ENCODE measurements around the gene ST3GAL3. TPM values are rescaled to one million over a fixed set of nuclear protein-coding genes. Genes with fewer than 3 reads are reported as not detected.

Gene ST3GAL3
- total RNA-seq, 1 experiment from 2014 or later: 26.8 TPM

- no TSS peak for BruUV-seq (replicated peaks)
These were observed 172.7 kb downstream of the ST3GAL3 start for GRCh38 chr1:43879996-43880395.

GRCh38 chr1:43880604-43881003 lies 173.3 kb downstream of the ST3GAL3 start:
- ChIA-PET CTCF (no interaction called here), POLR2A (ENCODE audit: low non-redundant PET) (no interaction called here)
- Histone ChIP-seq H3K36me3 (ENCODE audit: insufficient read depth, low read length, poor library complexity, severe bottlenecking) (no peaks in the 10 kb centered on the region), H3K9me3 (ENCODE audit: low read depth, low read length, poor library complexity, severe bottlenecking) (no peaks in the 10 kb centered on the region), H3K4me1 (ENCODE audit: insufficient read depth, low read length, poor library complexity, severe bottlenecking) (peaks cover 11% of the 10 kb centered on the region), H3K27ac (ENCODE audit: low read depth, low read length, poor library complexity, severe bottlenecking) (no peak overlapping the region), H3K27me3 (replicated peaks; ENCODE audit: insufficient read depth, low read depth, low read length, poor library complexity) (no peaks in the 10 kb centered on the region), H3K4me3 (ENCODE audit: low read depth, low read length, poor library complexity, severe bottlenecking) (no peak overlapping the region)
- DNase-seq (ENCODE audit: low spot score): no peak
- TF ChIP-seq EZH2 (IDR thresholded peaks at IDR 0.05; ENCODE audit: borderline replicate concordance, low read depth, low read length, poor library complexity, severe bottlenecking): no peak
- no peak for TF ChIP-seq CTCF (conservative IDR thresholded peaks at IDR 0.05; ENCODE audit: low read depth, low read length)
- intact Hi-C loops (cut with micrococcal nuclease; ENCODE audit: unreplicated experiment): no loop called here
- BruUV-seq (replicated peaks): no TSS peak

More at GRCh38 chr1:43879996-43880395, 172.7 kb downstream of the ST3GAL3 start:
- no peak for TF ChIP-seq EZH2 (IDR thresholded peaks at IDR 0.05; ENCODE audit: borderline replicate concordance, low read depth, low read length, poor library complexity, severe bottlenecking)
- no peak for TF ChIP-seq CTCF (conservative IDR thresholded peaks at IDR 0.05; ENCODE audit: low read depth, low read length)
- DNase-seq (ENCODE audit: low spot score): no peak
- H3K4me3 ChIP-seq (ENCODE audit: low read depth, low read length, poor library complexity, severe bottlenecking): no peak overlapping the region
- H3K4me1 ChIP-seq (ENCODE audit: insufficient read depth, low read length, poor library complexity, severe bottlenecking): peaks cover 11% of the 10 kb centered on the region
- ChIA-PET CTCF (no interaction called here), POLR2A (ENCODE audit: low non-redundant PET) (no interaction called here)
- intact Hi-C loops (cut with micrococcal nuclease; ENCODE audit: unreplicated experiment): no loop called here
- H3K36me3 ChIP-seq (ENCODE audit: insufficient read depth, low read length, poor library complexity, severe bottlenecking): no peaks in the 10 kb centered on the region
- no peaks in the 10 kb centered on the region for H3K9me3 ChIP-seq (ENCODE audit: low read depth, low read length, poor library complexity, severe bottlenecking)
- no peaks in the 10 kb centered on the region for H3K27me3 ChIP-seq (replicated peaks; ENCODE audit: insufficient read depth, low read depth, low read length, poor library complexity)
- H3K27ac ChIP-seq (ENCODE audit: low read depth, low read length, poor library complexity, severe bottlenecking): no peak overlapping the region

GRCh38 chr1:43881415-43881814 lies 174.1 kb downstream of the ST3GAL3 start:
- H3K27me3 ChIP-seq (replicated peaks; ENCODE audit: insufficient read depth, low read depth, low read length, poor library complexity): no peaks in the 10 kb centered on the region
- DNase-seq (ENCODE audit: low spot score): peak; percentile 59
- no peak overlapping the region for H3K4me3 ChIP-seq (ENCODE audit: low read depth, low read length, poor library complexity, severe bottlenecking)
- BruUV-seq (replicated peaks): no TSS peak
- TF ChIP-seq EZH2 (IDR thresholded peaks at IDR 0.05; ENCODE audit: borderline replicate concordance, low read depth, low read length, poor library complexity, severe bottlenecking) (no peak), CTCF (conservative IDR thresholded peaks at IDR 0.05; ENCODE audit: low read depth, low read length) (peak; percentile 43; the same call in 1 of the 2 replicates)
- intact Hi-C loops (cut with micrococcal nuclease; ENCODE audit: unreplicated experiment): no loop called here
- no peaks in the 10 kb centered on the region for H3K36me3 ChIP-seq (ENCODE audit: insufficient read depth, low read length, poor library complexity, severe bottlenecking)
- ChIA-PET POLR2A (ENCODE audit: low non-redundant PET) (no interaction called here), CTCF (interaction anchor here (0.6 kb wide), 1 partner anchor 24 kb away, joined by 6 read pairs; no protein-coding TSS in a partner anchor)
- no peaks in the 10 kb centered on the region for H3K9me3 ChIP-seq (ENCODE audit: low read depth, low read length, poor library complexity, severe bottlenecking)
- peak overlapping the region; percentile 40 for H3K27ac ChIP-seq (ENCODE audit: low read depth, low read length, poor library complexity, severe bottlenecking)
- H3K4me1 ChIP-seq (ENCODE audit: insufficient read depth, low read length, poor library complexity, severe bottlenecking): peaks cover 11% of the 10 kb centered on the region

All from A673 (cell line).